T-cell (primary cell): Measurements from ENCODE around the gene TCP11. TPM values are rescaled to one million over a fixed set of nuclear protein-coding genes. Genes with fewer than 3 reads are reported as not detected.

ENCODE experiments used
- ATAC-seq, 4 experiments: fragments of 200-7000 bp in 3 of 4; fragments of 150-1000 bp in 1 of 4; cut with Tn5 transposase; replicated peaks in 1 of 4; 1 replicate in 3 of 4; 2 replicates in 1 of 4; pipeline ENCODE4 v1.10.0; 2021; ENCODE audit warnings: moderate library complexity in 3 of 4, mild to moderate bottlenecking in 2 of 4, moderate number of reproducible peaks in 1 of 4
- CTCF ChIA-PET, 2 donors: fragments of 300-600 bp; sonication (Branson Sonifier 250); formaldehyde crosslinking; loops; one replicate each; lab custom pipeline; 2022; ENCODE audit warnings: antibody characterized with exemption in 2 of 2; lab: Charles Lee
- POLR2A ChIA-PET, 2 donors: fragments of 300-600 bp; sonication (Branson Sonifier 250); formaldehyde crosslinking; loops; one replicate each; lab custom pipeline; 2022; ENCODE audit warnings: antibody characterized with exemption in 2 of 2; lab: Charles Lee
- DNase-seq, 35 experiments: peaks; one replicate each; pipeline versions ENCODE4 v3.0.0 to v3.0.0-alpha.2; 2013 to 2023
- H3K27ac ChIP-seq: one replicate; pipeline ENCODE4 v1.5.1; 2013; ENCODE audit warnings: low read length
- H3K27me3 ChIP-seq, 2 experiments: replicated peaks in 1 of 2; 1 replicate in 1 of 2; 2 replicates in 1 of 2; pipeline versions ENCODE4 v1.6.1 to v1.7.0; 2013; ENCODE audit warnings: low read length in 1 of 2, mixed read lengths in 1 of 2; ENCODE audit not compliant: control insufficient read depth in 2 of 2, insufficient read depth in 2 of 2; ENCODE audit errors: extremely low read depth in 1 of 2
- H3K36me3 ChIP-seq, 2 donors: 1 replicate in 1 of 2; 2 replicates in 1 of 2; pipeline versions ENCODE4 v1.6.1 to v1.7.0; 2013; ENCODE audit warnings: low read length in 1 of 2; ENCODE audit not compliant: control insufficient read depth in 2 of 2, insufficient read depth in 1 of 2; ENCODE audit errors: extremely low read depth in 1 of 2
- H3K4me1 ChIP-seq, 2 experiments: 1 replicate in 1 of 2; 2 replicates in 1 of 2; pipeline versions ENCODE4 v1.6.1 to v1.7.0; 2013; ENCODE audit warnings: low read length in 2 of 2, mixed read lengths in 1 of 2; ENCODE audit not compliant: insufficient read depth in 2 of 2, control insufficient read depth in 1 of 2; ENCODE audit errors: extremely low read depth in 1 of 2
- H3K4me3 ChIP-seq, 2 donors: 1 replicate in 1 of 2; 2 replicates in 1 of 2; pipeline versions ENCODE4 v1.5.1 to v1.7.0; 2013; ENCODE audit warnings: mild to moderate bottlenecking in 2 of 2, low read length in 1 of 2, moderate library complexity in 1 of 2; ENCODE audit not compliant: control insufficient read depth in 1 of 2; ENCODE audit errors: extremely low read depth in 1 of 2
- H3K9me3 ChIP-seq: 2 replicates; pipeline ENCODE4 v1.7.0; 2013
- H3K27ac Mint-ChIP-seq, 2 donors: one replicate each; pipeline ENCODE4 v1.8.0; 2020 to 2021; ENCODE audit warnings: mild to moderate bottlenecking in 2 of 2, mixed read lengths in 2 of 2
- H3K27me3 Mint-ChIP-seq, 2 donors: one replicate each; pipeline ENCODE4 v1.8.0; 2021 to 2022; ENCODE audit warnings: mixed read lengths in 2 of 2
- H3K36me3 Mint-ChIP-seq: one replicate; pipeline ENCODE4 v1.8.0; 2021; ENCODE audit warnings: mixed read lengths
- H3K4me1 Mint-ChIP-seq, 3 donors: one replicate each; pipeline ENCODE4 v1.8.0; 2020 to 2022; ENCODE audit warnings: mixed read lengths in 3 of 3, mild to moderate bottlenecking in 1 of 3
- H3K4me3 Mint-ChIP-seq, 3 donors: one replicate each; pipeline ENCODE4 v1.8.0; 2020 to 2022; ENCODE audit warnings: mild to moderate bottlenecking in 3 of 3, mixed read lengths in 3 of 3, moderate library complexity in 3 of 3
- H3K9me3 Mint-ChIP-seq, 3 donors: one replicate each; pipeline ENCODE4 v1.8.0; 2020 to 2022; ENCODE audit warnings: mixed read lengths in 3 of 3
- WGBS: methylation state at CpG from one replicate; pipeline ENCODE4 v1.1.5; 2013; ENCODE audit warnings: missing lambda C conversion rate; ENCODE audit not compliant: insufficient coverage; 5-methylcytosine and 5-hydroxymethylcytosine counted together
- total RNA-seq, 35 experiments: library from RNA in 6 of 35; stranded (reverse) in 6 of 35; fragments of 120-200 nt in 1 of 35; gene quantifications; one replicate each; pipeline versions ENCODE4 v1.2.1 to v1.2.4 and lab custom pipeline; 2013 to 2026

The TCP11 gene
- total RNA-seq, 5 donors from 2014 or later (not counting 1 experiment from before 2014, with no cell fraction given): not detected

- WGBS: 99% methylated on average over 11 of the region's 18 CpGs
- H3K4me3 ChIP-seq: no peak overlapping the region
- no peaks in the 10 kb centered on the region for H3K9me3 Mint-ChIP-seq
- H3K27me3 ChIP-seq: no peaks in the 10 kb centered on the region
- H3K4me1 ChIP-seq: no peaks in the 10 kb centered on the region
- H3K27ac ChIP-seq: no peak overlapping the region
- H3K36me3 Mint-ChIP-seq: peaks cover 44% of the 10 kb centered on the region
- H3K4me1 Mint-ChIP-seq: no peaks in the 10 kb centered on the region
- peaks cover 3 to 11% of the 10 kb centered on the region in 2 donors for H3K36me3 ChIP-seq
- ChIA-PET CTCF (interaction anchor here in 1 of 2 donors (1.0 kb wide), 1 partner anchor 149 kb away, joined by 3 read pairs; no protein-coding TSS in a partner anchor), POLR2A (no interaction called here)
- no peak for DNase-seq
- H3K9me3 ChIP-seq: no peaks in the 10 kb centered on the region
- H3K27ac Mint-ChIP-seq: no peak overlapping the region
- no peak for ATAC-seq
- no peaks in the 10 kb centered on the region for H3K27me3 Mint-ChIP-seq
- H3K4me3 Mint-ChIP-seq: no peak overlapping the region
Measured at GRCh38 chr6:35091346-35092083, 49.6 kb downstream of the TCP11 start.

- no peaks in the 10 kb centered on the region for H3K9me3 Mint-ChIP-seq
- WGBS: 94% methylated on average over 10 of the region's 10 CpGs
- no peak overlapping the region for H3K27ac Mint-ChIP-seq
- POLR2A ChIA-PET: no interaction called here
- no peak overlapping the region for H3K4me3 Mint-ChIP-seq
- DNase-seq: no peak
- H3K36me3 Mint-ChIP-seq: peaks cover 50% of the 10 kb centered on the region
- no peak overlapping the region for H3K27ac ChIP-seq
- H3K4me1 Mint-ChIP-seq: no peaks in the 10 kb centered on the region
- CTCF ChIA-PET: interaction anchor here in 1 of 2 donors (1.0 kb wide), 1 partner anchor 150 kb away, joined by 3 read pairs; no protein-coding TSS in a partner anchor
- no peaks in the 10 kb centered on the region for H3K9me3 ChIP-seq
- H3K4me3 ChIP-seq: no peak overlapping the region
- no peaks in the 10 kb centered on the region for H3K4me1 ChIP-seq
- H3K27me3 Mint-ChIP-seq: no peaks in the 10 kb centered on the region
- H3K36me3 ChIP-seq: peaks cover 8 to 11% of the 10 kb centered on the region in 2 donors
- H3K27me3 ChIP-seq: no peaks in the 10 kb centered on the region
- ATAC-seq: no peak
Measured at GRCh38 chr6:35090734-35091133, 50.4 kb downstream of the TCP11 start.

- Histone ChIP-seq H3K27ac (no peak overlapping the region), H3K27me3 (no peaks in the 10 kb centered on the region), H3K36me3 (peaks cover 14 to 15% of the 10 kb centered on the region in 2 donors), H3K4me1 (no peaks in the 10 kb centered on the region), H3K9me3 (no peaks in the 10 kb centered on the region), H3K4me3 (no peak overlapping the region)
- Mint-ChIP-seq H3K27me3 (no peaks in the 10 kb centered on the region), H3K27ac (no peak overlapping the region), H3K36me3 (peaks cover 55% of the 10 kb centered on the region), H3K4me3 (no peak overlapping the region), H3K9me3 (no peaks in the 10 kb centered on the region), H3K4me1 (no peaks in the 10 kb centered on the region)
- CTCF ChIA-PET: no interaction called here
- POLR2A ChIA-PET: no interaction called here
- no peak for ATAC-seq
- 69% methylated on average over 12 of the region's 15 CpGs for WGBS
- no peak for DNase-seq
Measured at GRCh38 chr6:35089935-35090505, 51.1 kb downstream of the TCP11 start.

GRCh38 chr6:35089216-35089934 is 51.8 kb downstream of the TCP11 start:
- no peak for DNase-seq
- POLR2A ChIA-PET: no interaction called here
- Mint-ChIP-seq H3K27me3 (no peaks in the 10 kb centered on the region), H3K4me3 (no peak overlapping the region), H3K4me1 (no peaks in the 10 kb centered on the region), H3K36me3 (peaks cover 57% of the 10 kb centered on the region), H3K27ac (no peak overlapping the region), H3K9me3 (no peaks in the 10 kb centered on the region)
- 96% methylated on average over 18 of the region's 19 CpGs for WGBS
- no peak for ATAC-seq
- Histone ChIP-seq H3K27me3 (no peaks in the 10 kb centered on the region), H3K36me3 (peaks cover 19 to 20% of the 10 kb centered on the region in 2 donors), H3K9me3 (no peaks in the 10 kb centered on the region), H3K4me3 (no peak overlapping the region), H3K27ac (no peak overlapping the region), H3K4me1 (no peaks in the 10 kb centered on the region)
- CTCF ChIA-PET: no interaction called here

GRCh38 chr6:35088281-35089215 is 52.6 kb downstream of the TCP11 start:
- POLR2A ChIA-PET: no interaction called here
- no peaks in the 10 kb centered on the region for H3K27me3 Mint-ChIP-seq
- H3K9me3 Mint-ChIP-seq: no peaks in the 10 kb centered on the region
- no peaks in the 10 kb centered on the region for H3K4me1 Mint-ChIP-seq
- H3K27me3 ChIP-seq: no peaks in the 10 kb centered on the region
- H3K27ac ChIP-seq: no peak overlapping the region
- H3K4me3 ChIP-seq: no peak overlapping the region
- H3K36me3 Mint-ChIP-seq: peaks cover 61% of the 10 kb centered on the region
- peaks cover 21 to 23% of the 10 kb centered on the region in 2 donors for H3K36me3 ChIP-seq
- H3K27ac Mint-ChIP-seq: no peak overlapping the region
- DNase-seq: no peak
- H3K9me3 ChIP-seq: no peaks in the 10 kb centered on the region
- ATAC-seq: no peak
- H3K4me1 ChIP-seq: no peaks in the 10 kb centered on the region
- no peak overlapping the region for H3K4me3 Mint-ChIP-seq
- CTCF ChIA-PET: no interaction called here
- WGBS: 91% methylated on average over 14 of the region's 24 CpGs
